ELR (cell line): ENCODE data around the gene ACTL8.

Experiments
- DNase-seq: peaks from one replicate; pipeline ENCODE4 v3.0.0-alpha.2; 2015; ENCODE audit warnings: low read depth

Gene ACTL8

GRCh38 chr1:17875882-17876280 lies 120.7 kb downstream of the ACTL8 start:
- DNase-seq, result peak; percentile 69
